ENCODE measurements around the gene ULK4. TPM values are rescaled to one million over a fixed set of nuclear protein-coding genes. Genes with fewer than 3 reads are reported as not detected.

Gene ULK4
- total RNA-seq, 1 experiment from 2014 or later: 2.0 TPM

- peak; percentile 48 for DNase-seq (ENCODE audit: low spot score)
Observed at GRCh38 chr3:41224120-41224806, 737.6 kb downstream of the ULK4 start.

- DNase-seq (ENCODE audit: low spot score): no peak
Observed at GRCh38 chr3:41223691-41224090, 738.2 kb downstream of the ULK4 start.

- DNase-seq (ENCODE audit: low spot score): no peak
Observed at GRCh38 chr3:41223078-41223477, 738.8 kb downstream of the ULK4 start.

GRCh38 chr3:41222501-41222900 lies 739.4 kb downstream of the ULK4 start:
- no peak for DNase-seq (ENCODE audit: low spot score)

- no peak for DNase-seq (ENCODE audit: low spot score)
Observed at GRCh38 chr3:41222012-41222411, 739.9 kb downstream of the ULK4 start.

GRCh38 chr3:41220906-41221677 lies 740.8 kb downstream of the ULK4 start:
- DNase-seq (ENCODE audit: low spot score): no peak

- no peak for DNase-seq (ENCODE audit: low spot score)
Observed at GRCh38 chr3:41219424-41219823, 742.5 kb downstream of the ULK4 start.

- no peak for DNase-seq (ENCODE audit: low spot score)
Observed at GRCh38 chr3:41216993-41217392, 744.9 kb downstream of the ULK4 start.

GRCh38 chr3:41216422-41216821 lies 745.5 kb downstream of the ULK4 start:
- DNase-seq (ENCODE audit: low spot score): no peak

GRCh38 chr3:41213588-41213987 lies 748.3 kb downstream of the ULK4 start:
- DNase-seq (ENCODE audit: low spot score): no peak

- DNase-seq (ENCODE audit: low spot score): no peak
Observed at GRCh38 chr3:41212088-41212487, 749.8 kb downstream of the ULK4 start.

GRCh38 chr3:41210966-41211365 lies 750.9 kb downstream of the ULK4 start:
- DNase-seq (ENCODE audit: low spot score): no peak

- DNase-seq (ENCODE audit: low spot score): no peak
Observed at GRCh38 chr3:41209646-41210045, 752.3 kb downstream of the ULK4 start.

GRCh38 chr3:41208507-41209220 lies 753.2 kb downstream of the ULK4 start:
- no peak for DNase-seq (ENCODE audit: low spot score)

GRCh38 chr3:41207355-41207754 lies 754.5 kb downstream of the ULK4 start:
- DNase-seq (ENCODE audit: low spot score): no peak

GRCh38 chr3:41205591-41205990 lies 756.3 kb downstream of the ULK4 start:
- no peak for DNase-seq (ENCODE audit: low spot score)

GRCh38 chr3:41204369-41204768 lies 757.5 kb downstream of the ULK4 start:
- DNase-seq (ENCODE audit: low spot score): no peak

- peak; percentile 19 for DNase-seq (ENCODE audit: low spot score)
Observed at GRCh38 chr3:41202834-41203345, 759.0 kb downstream of the ULK4 start.

- no peak for DNase-seq (ENCODE audit: low spot score)
Observed at GRCh38 chr3:41202075-41202833, 759.6 kb downstream of the ULK4 start.

GRCh38 chr3:41200669-41201021 lies 761.3 kb downstream of the ULK4 start:
- DNase-seq (ENCODE audit: low spot score): peak; percentile 18

GRCh38 chr3:41199866-41200668 lies 761.8 kb downstream of the ULK4 start:
- DNase-seq (ENCODE audit: low spot score): peak; percentile 17

All from A172 (cell line).